Measurements from ENCODE around the gene TELO2. TPM values are rescaled to one million over a fixed set of nuclear protein-coding genes. Genes with fewer than 3 reads are reported as not detected.

TELO2 gene
- total RNA-seq, 2 donors from 2014 or later = 24.8 to 27.9 TPM

DNA sequence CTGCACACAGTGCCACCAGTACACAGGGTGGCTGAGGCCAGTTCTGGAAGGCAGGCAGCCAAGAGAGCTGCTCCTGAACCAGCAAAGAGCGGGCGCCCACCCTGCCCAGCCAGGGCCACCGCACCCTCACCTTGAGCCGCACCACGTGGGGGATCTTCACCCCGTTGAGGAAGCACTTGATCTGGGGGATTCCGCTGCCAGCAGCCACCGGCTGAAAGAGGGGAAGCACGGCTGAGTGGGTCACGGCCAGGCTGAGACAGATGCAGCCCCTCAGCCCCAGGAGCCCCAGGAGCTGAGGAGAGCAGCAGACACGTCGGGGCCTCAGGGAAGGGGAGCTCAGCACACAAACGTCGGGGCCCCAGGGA lies 34.2 kb upstream of the TELO2 start:
- ATAC-seq (ENCODE audit: insufficient number of reproducible peaks, low FRiP score, low read depth) = no peak
- no peaks in the 10 kb centered on the region for H3K27me3 ChIP-seq (replicated peaks; ENCODE audit: insufficient read depth)
- no peak for DNase-seq (ENCODE audit: low spot score)
- no peaks in the 10 kb centered on the region for H3K4me1 ChIP-seq (ENCODE audit: control insufficient read depth in 1 of 2, low read depth in 2 of 2)
- peaks cover 42% of the 10 kb centered on the region for H3K36me3 ChIP-seq
- no peaks in the 10 kb centered on the region for H3K9me3 ChIP-seq
- no peak overlapping the region for H3K27ac ChIP-seq
- H3K4me3 ChIP-seq = no peak overlapping the region
- TF ChIP-seq, protein P1, sequence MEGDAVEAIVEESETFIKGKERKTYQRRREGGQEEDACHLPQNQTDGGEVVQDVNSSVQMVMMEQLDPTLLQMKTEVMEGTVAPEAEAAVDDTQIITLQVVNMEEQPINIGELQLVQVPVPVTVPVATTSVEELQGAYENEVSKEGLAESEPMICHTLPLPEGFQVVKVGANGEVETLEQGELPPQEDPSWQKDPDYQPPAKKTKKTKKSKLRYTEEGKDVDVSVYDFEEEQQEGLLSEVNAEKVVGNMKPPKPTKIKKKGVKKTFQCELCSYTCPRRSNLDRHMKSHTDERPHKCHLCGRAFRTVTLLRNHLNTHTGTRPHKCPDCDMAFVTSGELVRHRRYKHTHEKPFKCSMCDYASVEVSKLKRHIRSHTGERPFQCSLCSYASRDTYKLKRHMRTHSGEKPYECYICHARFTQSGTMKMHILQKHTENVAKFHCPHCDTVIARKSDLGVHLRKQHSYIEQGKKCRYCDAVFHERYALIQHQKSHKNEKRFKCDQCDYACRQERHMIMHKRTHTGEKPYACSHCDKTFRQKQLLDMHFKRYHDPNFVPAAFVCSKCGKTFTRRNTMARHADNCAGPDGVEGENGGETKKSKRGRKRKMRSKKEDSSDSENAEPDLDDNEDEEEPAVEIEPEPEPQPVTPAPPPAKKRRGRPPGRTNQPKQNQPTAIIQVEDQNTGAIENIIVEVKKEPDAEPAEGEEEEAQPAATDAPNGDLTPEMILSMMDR (IDR thresholded peaks at IDR 0.05) = no peak

DNA sequence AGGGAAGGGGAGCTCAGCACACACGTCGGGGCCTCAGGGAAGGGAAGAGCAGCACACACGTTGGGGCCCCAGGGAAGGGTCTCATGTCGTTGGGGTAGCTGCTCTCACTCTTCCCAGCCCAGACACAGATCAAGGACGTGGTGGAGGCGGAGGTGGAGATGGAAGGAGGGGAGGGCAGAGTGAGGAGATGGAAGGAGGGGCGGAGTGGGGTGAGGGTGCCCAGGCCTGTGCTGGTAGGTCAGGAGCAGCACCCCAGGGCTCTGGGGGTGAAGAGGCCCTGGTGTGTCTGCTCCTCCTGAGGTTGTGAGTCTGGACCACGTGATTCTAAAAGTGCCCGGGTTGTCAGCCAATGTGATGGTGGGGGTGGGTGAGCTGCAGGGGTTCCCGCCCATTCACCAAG lies 33.2 kb upstream of the TELO2 start:
- no peak overlapping the region for H3K27ac ChIP-seq
- H3K36me3 ChIP-seq = peaks cover 34% of the 10 kb centered on the region
- no peaks in the 10 kb centered on the region for H3K4me1 ChIP-seq (ENCODE audit: control insufficient read depth in 1 of 2, low read depth in 2 of 2)
- DNase-seq (ENCODE audit: low spot score) (no peak), ATAC-seq (ENCODE audit: insufficient number of reproducible peaks, low FRiP score, low read depth) (no peak)
- no peaks in the 10 kb centered on the region for H3K27me3 ChIP-seq (replicated peaks; ENCODE audit: insufficient read depth)
- TF ChIP-seq, protein P1 (IDR thresholded peaks at IDR 0.05) = no peak
- no peaks in the 10 kb centered on the region for H3K9me3 ChIP-seq
- no peak overlapping the region for H3K4me3 ChIP-seq

DNA sequence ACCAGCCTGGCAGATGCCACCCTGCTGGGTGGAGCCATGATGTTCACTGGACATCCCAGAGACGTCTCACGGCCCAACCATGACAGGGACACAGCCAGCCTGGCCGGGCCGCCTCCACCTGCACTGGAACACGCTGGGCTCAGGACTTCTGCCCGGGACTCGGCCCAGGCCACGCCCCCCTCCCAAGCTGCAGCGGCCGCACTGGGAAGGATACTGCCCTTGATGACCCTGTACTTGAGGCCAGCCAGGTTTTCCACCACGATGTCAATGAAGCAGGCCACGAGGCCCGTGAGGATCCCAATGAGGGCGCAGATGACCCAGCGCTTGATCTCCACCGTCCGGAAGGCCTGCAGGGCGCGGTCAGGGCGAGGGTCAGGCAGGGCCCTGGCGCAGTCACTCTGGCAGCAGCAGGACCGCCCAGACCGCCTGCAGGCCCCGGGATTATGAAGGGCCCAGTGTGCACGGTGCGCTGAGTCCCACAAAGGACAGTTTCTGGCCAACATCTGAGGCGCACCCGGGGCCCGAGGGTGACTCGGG lies 32.5 kb upstream of the TELO2 start:
- no peak for ATAC-seq (ENCODE audit: insufficient number of reproducible peaks, low FRiP score, low read depth)
- Histone ChIP-seq H3K36me3 (peaks cover 27% of the 10 kb centered on the region), H3K4me1 (ENCODE audit: control insufficient read depth in 1 of 2, low read depth in 2 of 2) (no peaks in the 10 kb centered on the region), H3K27me3 (replicated peaks; ENCODE audit: insufficient read depth) (no peaks in the 10 kb centered on the region), H3K4me3 (no peak overlapping the region), H3K27ac (no peak overlapping the region), H3K9me3 (no peaks in the 10 kb centered on the region)
- TF ChIP-seq, protein P1 (IDR thresholded peaks at IDR 0.05) = no peak
- no peak for DNase-seq (ENCODE audit: low spot score)

DNA sequence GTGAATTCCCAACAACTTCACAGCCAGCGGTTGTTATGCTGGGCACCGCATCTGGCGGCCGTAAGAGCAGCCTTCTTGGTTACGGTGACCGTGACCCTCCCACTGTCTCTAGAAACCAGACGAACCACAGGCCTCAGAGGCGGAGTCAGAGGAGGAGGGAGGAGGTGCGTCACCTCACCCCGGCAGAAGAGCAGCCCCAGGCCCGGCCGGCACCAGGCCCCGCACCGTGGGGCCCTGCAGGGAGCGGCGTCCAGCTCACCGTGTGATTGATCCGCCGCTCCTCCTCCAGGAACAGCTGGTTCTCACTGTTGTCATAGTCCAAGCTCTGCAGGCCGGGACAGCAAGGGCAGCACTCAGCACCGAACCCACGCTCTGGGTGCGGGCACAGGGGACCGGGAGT lies 32.0 kb upstream of the TELO2 start:
- no peaks in the 10 kb centered on the region for H3K9me3 ChIP-seq
- H3K27me3 ChIP-seq (replicated peaks; ENCODE audit: insufficient read depth) = no peaks in the 10 kb centered on the region
- H3K4me1 ChIP-seq (ENCODE audit: control insufficient read depth in 1 of 2, low read depth in 2 of 2) = no peaks in the 10 kb centered on the region
- no peak overlapping the region for H3K27ac ChIP-seq
- no peak overlapping the region for H3K4me3 ChIP-seq
- ATAC-seq (ENCODE audit: insufficient number of reproducible peaks, low FRiP score, low read depth) (no peak), DNase-seq (ENCODE audit: low spot score) (no peak)
- H3K36me3 ChIP-seq = peaks cover 23% of the 10 kb centered on the region
- TF ChIP-seq, protein P1 (IDR thresholded peaks at IDR 0.05) = no peak

DNA sequence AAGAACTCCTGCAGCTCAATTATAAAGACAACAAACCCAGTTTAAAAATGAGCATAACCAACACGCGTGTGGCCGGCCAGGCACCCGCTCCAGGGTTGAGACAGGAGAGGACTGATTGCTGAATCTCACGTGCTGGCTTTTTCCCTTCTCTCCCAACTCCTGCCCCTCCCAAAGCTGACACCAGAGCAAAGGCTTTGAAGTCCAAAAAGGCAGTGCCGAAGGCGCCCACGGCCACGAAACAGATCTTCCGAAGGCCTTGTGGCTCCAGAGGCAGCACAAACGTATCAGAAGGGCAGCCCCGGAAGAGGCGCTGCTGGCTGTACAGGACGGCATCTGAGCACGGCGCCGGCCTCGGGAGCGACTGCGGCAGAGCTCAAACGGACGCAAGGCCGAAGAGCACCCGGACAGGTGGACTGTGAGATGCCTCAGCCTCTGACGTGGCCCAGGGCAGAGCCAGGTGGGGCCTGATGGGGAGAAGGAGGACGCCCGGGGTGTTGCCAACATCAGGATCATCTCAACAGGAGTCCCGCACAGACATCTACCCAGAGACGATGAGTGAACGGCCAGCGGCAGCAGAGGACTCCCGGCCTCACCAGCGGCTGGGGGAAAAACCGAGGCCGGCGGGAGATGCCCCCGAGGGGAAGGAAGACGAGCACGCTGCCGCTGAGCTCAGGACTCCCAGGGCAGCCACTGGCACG lies 28.8 kb upstream of the TELO2 start:
- peaks cover 16% of the 10 kb centered on the region for H3K36me3 ChIP-seq
- no peaks in the 10 kb centered on the region for H3K4me1 ChIP-seq (ENCODE audit: control insufficient read depth in 1 of 2, low read depth in 2 of 2)
- no peaks in the 10 kb centered on the region for H3K27me3 ChIP-seq (replicated peaks; ENCODE audit: insufficient read depth)
- H3K9me3 ChIP-seq = no peaks in the 10 kb centered on the region
- H3K27ac ChIP-seq = no peak overlapping the region
- H3K4me3 ChIP-seq = no peak overlapping the region
- DNase-seq (ENCODE audit: low spot score) (no peak), ATAC-seq (ENCODE audit: insufficient number of reproducible peaks, low FRiP score, low read depth) (no peak)
- TF ChIP-seq, protein P1 (IDR thresholded peaks at IDR 0.05) = no peak

Data from thoracic aorta (tissue), 2 donors.